ENCODE results near the gene AOAH.

Gene AOAH

GRCh38 chr7:36606153-36606975, 117.9 kb downstream of the AOAH start:
- Histone ChIP-seq H3K27ac (ENCODE audit: low read depth, low read length) (no peak overlapping the region), H3K79me2 (ENCODE audit: control insufficient read depth, low read length) (no peaks in the 10 kb centered on the region), H3K4me1 (ENCODE audit: control insufficient read depth, low read length) (no peaks in the 10 kb centered on the region), H3F3A (ENCODE audit: control insufficient read depth, insufficient read depth) (no peaks in the 10 kb centered on the region), H3K9me2 (replicated peaks; ENCODE audit: control insufficient read depth, low read length) (no peaks in the 10 kb centered on the region), H3K4me2 (ENCODE audit: low read length) (no peak overlapping the region), H4K20me1 (ENCODE audit: control insufficient read depth, insufficient read depth, low read depth, low read length) (0 out of 2 replicates have a peak, but pooled peaks cover 3% of the 10 kb centered on the region), H3K9me3 (ENCODE audit: control insufficient read depth, insufficient read depth, low read length) (no peaks in the 10 kb centered on the region), H3K36me3 (ENCODE audit: control insufficient read depth, low read length) (no peaks in the 10 kb centered on the region), H3K27me3 (ENCODE audit: control insufficient read depth, low read length) (peaks cover 4% of the 10 kb centered on the region; the same call in 1 of the 2 replicates), H3K4me3 (ENCODE audit: low read length) (no peak overlapping the region)
- TF ChIP-seq CTCF (IDR thresholded peaks at IDR 0.05; ENCODE audit: low read depth, low read length, poor library complexity, severe bottlenecking) (no peak), EZH2phosphoT487 (IDR thresholded peaks at IDR 0.05; ENCODE audit: borderline replicate concordance, low read length) (no peak)

DNA sequence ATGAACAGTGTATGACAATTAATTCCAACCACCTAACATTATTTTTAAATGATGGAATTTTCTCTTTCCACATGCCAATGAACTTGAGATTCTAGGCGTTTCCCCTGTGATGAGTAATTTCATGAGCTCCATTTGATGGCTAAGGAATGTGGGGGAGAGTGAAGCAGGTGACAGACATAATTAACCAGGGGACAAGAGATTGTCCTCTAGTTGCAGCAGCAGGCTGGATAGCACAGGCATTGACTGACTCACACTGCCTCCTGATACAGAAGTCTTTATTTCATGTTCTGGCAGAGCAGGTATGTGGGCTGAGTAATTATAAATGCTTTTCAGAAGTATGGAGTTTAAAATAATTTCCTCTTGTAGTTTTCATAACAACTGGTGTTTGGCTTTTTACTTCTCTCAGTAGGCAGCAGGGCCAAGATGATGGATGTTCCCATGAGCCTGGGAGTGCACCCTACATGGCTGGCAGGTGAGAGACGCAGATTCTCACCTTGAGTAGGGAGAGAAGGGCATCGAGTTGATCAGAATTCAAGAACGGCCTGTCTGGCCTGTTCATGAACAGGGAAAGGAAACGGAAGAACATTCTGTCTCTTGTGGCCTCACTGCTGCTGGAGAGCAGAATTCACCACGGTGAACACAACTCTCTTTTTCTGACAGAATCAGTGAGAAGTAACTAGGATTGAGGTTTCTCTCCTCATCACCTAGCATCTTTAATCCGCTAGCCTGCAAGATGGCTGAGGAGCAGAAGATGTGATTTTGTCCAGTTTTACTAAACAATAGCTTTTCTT, 118.8 kb downstream of the AOAH start:
- H3K9me2 ChIP-seq (replicated peaks; ENCODE audit: control insufficient read depth, low read length), result no peaks in the 10 kb centered on the region
- H3K27me3 ChIP-seq (ENCODE audit: control insufficient read depth, low read length), result peaks cover 4% of the 10 kb centered on the region; the same call in 1 of the 2 replicates
- no peak overlapping the region for H3K4me3 ChIP-seq (ENCODE audit: low read length)
- H3K27ac ChIP-seq (ENCODE audit: low read depth, low read length), result no peak overlapping the region
- H3K4me2 ChIP-seq (ENCODE audit: low read length), result no peak overlapping the region
- no peak for TF ChIP-seq EZH2phosphoT487 (IDR thresholded peaks at IDR 0.05; ENCODE audit: borderline replicate concordance, low read length)
- no peaks in the 10 kb centered on the region for H3K9me3 ChIP-seq (ENCODE audit: control insufficient read depth, insufficient read depth, low read length)
- 0 out of 2 replicates have a peak, but pooled peaks cover 3% of the 10 kb centered on the region for H4K20me1 ChIP-seq (ENCODE audit: control insufficient read depth, insufficient read depth, low read depth, low read length)
- no peaks in the 10 kb centered on the region for H3F3A ChIP-seq (ENCODE audit: control insufficient read depth, insufficient read depth)
- H3K36me3 ChIP-seq (ENCODE audit: control insufficient read depth, low read length), result no peaks in the 10 kb centered on the region
- no peaks in the 10 kb centered on the region for H3K4me1 ChIP-seq (ENCODE audit: control insufficient read depth, low read length)
- no peaks in the 10 kb centered on the region for H3K79me2 ChIP-seq (ENCODE audit: control insufficient read depth, low read length)

DNA sequence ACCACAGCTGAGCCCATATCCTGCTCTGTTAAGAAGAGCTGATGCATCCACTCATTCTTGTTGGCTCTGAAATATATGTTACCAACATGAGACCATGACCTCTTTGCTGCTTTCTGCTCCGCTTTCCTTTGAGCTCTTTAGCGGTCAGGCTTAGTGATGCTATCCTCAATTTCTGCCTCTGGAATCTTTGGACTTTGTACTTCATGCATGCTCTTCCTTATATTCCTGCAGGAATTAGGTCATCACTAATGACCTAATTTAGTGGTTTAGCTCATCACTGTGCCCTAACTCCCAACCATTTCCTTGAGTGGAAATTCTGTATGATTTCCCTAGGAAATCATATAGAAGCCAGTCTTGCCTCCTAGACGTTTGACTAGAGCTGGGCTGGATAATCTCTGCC, 119.5 kb downstream of the AOAH start:
- H3K27ac ChIP-seq (ENCODE audit: low read depth, low read length), result no peak overlapping the region
- H3K4me3 ChIP-seq (ENCODE audit: low read length), result no peak overlapping the region
- no peaks in the 10 kb centered on the region for H3K79me2 ChIP-seq (ENCODE audit: control insufficient read depth, low read length)
- H3K9me2 ChIP-seq (replicated peaks; ENCODE audit: control insufficient read depth, low read length), result no peaks in the 10 kb centered on the region
- H3K36me3 ChIP-seq (ENCODE audit: control insufficient read depth, low read length), result no peaks in the 10 kb centered on the region
- 0 out of 2 replicates have a peak, but pooled peaks cover 3% of the 10 kb centered on the region for H4K20me1 ChIP-seq (ENCODE audit: control insufficient read depth, insufficient read depth, low read depth, low read length)
- TF ChIP-seq EZH2phosphoT487 (IDR thresholded peaks at IDR 0.05; ENCODE audit: borderline replicate concordance, low read length) (no peak), CTCF (IDR thresholded peaks at IDR 0.05; ENCODE audit: low read depth, low read length, poor library complexity, severe bottlenecking) (no peak)
- H3K27me3 ChIP-seq (ENCODE audit: control insufficient read depth, low read length), result peaks cover 4% of the 10 kb centered on the region; the same call in 1 of the 2 replicates
- no peaks in the 10 kb centered on the region for H3K9me3 ChIP-seq (ENCODE audit: control insufficient read depth, insufficient read depth, low read length)
- H3F3A ChIP-seq (ENCODE audit: control insufficient read depth, insufficient read depth), result no peaks in the 10 kb centered on the region
- H3K4me1 ChIP-seq (ENCODE audit: control insufficient read depth, low read length), result no peaks in the 10 kb centered on the region
- H3K4me2 ChIP-seq (ENCODE audit: low read length), result no peak overlapping the region

Measured in DOHH2 (cell line).